Kidney (tissue), 14 donors: ENCODE measurements around the gene CCDC89. TPM values are rescaled to one million over a fixed set of nuclear protein-coding genes. Genes with fewer than 3 reads are reported as not detected.

Experiments used
- DNase-seq, 5 donors: peaks; one replicate each; pipeline ENCODE4 v3.0.0-alpha.2; 2013 to 2020
- FAIRE-seq: peaks from 2 replicates; lab custom pipeline; 2012; peaks lifted over from hg19 to GRCh38; lab: Jason Lieb, UNC
- H3K27ac ChIP-seq, 2 donors: one replicate each; pipeline ENCODE4 v1.7.0; 2013; ENCODE audit warnings: low read depth in 2 of 2, low read length in 2 of 2, inconsistent platforms in 1 of 2
- H3K27me3 ChIP-seq: one replicate; pipeline ENCODE4 v1.7.1; 2013; ENCODE audit warnings: low read length, inconsistent platforms; ENCODE audit not compliant: control insufficient read depth, insufficient read depth
- H3K36me3 ChIP-seq, 3 donors: one replicate each; pipeline versions ENCODE4 v1.7.0 to v1.7.1; 2013; ENCODE audit warnings: low read length in 3 of 3, control low read depth in 1 of 3, inconsistent platforms in 1 of 3; ENCODE audit not compliant: insufficient read depth in 3 of 3, control insufficient read depth in 2 of 3
- H3K4me1 ChIP-seq, 3 donors: one replicate each; pipeline versions ENCODE4 v1.7.0 to v1.7.1; 2013; ENCODE audit warnings: low read length in 3 of 3, inconsistent platforms in 1 of 3, low read depth in 1 of 3; ENCODE audit not compliant: control insufficient read depth in 2 of 3, insufficient read depth in 2 of 3
- H3K4me3 ChIP-seq, 3 donors: one replicate each; pipeline versions ENCODE4 v1.7.0 to v1.8.1; 2013; ENCODE audit warnings: low read length in 3 of 3, control low read depth in 1 of 3, inconsistent platforms in 1 of 3
- H3K9ac ChIP-seq, 3 donors: one replicate each; pipeline versions ENCODE4 v1.7.0 to v1.7.1; 2013; ENCODE audit warnings: low read length in 3 of 3, control low read depth in 1 of 3, inconsistent platforms in 1 of 3
- H3K9me3 ChIP-seq, 3 donors: one replicate each; pipeline versions ENCODE4 v1.7.0 to v1.7.1; 2013; ENCODE audit warnings: low read length in 3 of 3, control low read depth in 1 of 3, inconsistent platforms in 1 of 3; ENCODE audit not compliant: control insufficient read depth in 2 of 3, insufficient read depth in 1 of 3
- intact Hi-C: fragments of 100-400 bp; cut with DNase I; formaldehyde crosslinking; loops from one replicate; pipeline ENCODE4 v1.11.1; 2022
- polyA plus RNA-seq: library from polyadenylated mRNA; stranded (reverse); fragments of 350-450 nt; fragmentation: Illumina TruSeq; extraction: RNeasy Lipid Tissue Mini Kit (QIAGEN cat#74804); gene quantifications from one replicate; pipeline ENCODE4 v1.2.3, GENCODE V29; 2014; ENCODE audit warnings: low read depth, low replicate concordance; ENCODE audit not compliant: insufficient read depth
- total RNA-seq: library from RNA; stranded (reverse); fragmentation: NEBNext Ultra II Directional; extraction: Animal tissue kit (Norgen Biotek cat#: 25700); gene quantifications from one replicate; pipeline ENCODE4 v1.2.1, GENCODE V29; 2021
- TF ChIP-seq, protein P1 (sequence below): IDR thresholded peaks from 3 replicates; pipeline ENCODE4 v1.5.1; 2012; ENCODE audit warnings: mild to moderate bottlenecking, moderate library complexity, borderline replicate concordance; ENCODE audit not compliant: insufficient read depth; ENCODE audit errors: extremely low read depth
- donor health status: control.
- donor health status: control.
- donor health status: control.
- donor health status: control.
- donor health status: control.
- donor health status: DM: yes; HTN: yes; CAD: no.
- donor health status: Normal renal cell carcinoma (clear cell type).

The CCDC89 gene
- total and polyA plus RNA-seq, 2 donors from 2014 or later = 2.7 to 3.7 TPM

DNA sequence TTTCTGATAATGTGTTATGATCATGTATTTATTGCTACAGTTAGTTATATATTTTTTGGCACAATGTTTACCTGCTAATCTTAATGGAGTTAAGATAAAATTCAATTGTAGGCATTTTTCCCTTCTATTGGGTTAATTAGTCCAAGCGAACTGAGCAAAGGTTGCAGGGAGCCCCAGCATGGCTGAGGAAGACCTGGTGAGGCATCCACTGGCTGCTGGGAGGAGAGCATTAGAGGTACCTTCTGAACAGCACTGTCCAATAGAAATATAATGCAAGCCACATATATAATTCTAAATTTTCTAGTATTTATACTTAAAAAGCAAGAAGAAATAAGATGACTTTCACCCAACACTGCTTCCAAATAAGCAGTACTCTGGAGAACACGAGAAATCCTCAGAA lies 38.9 kb downstream of the CCDC89 start:
- DNase-seq = no peak
- Histone ChIP-seq H3K9me3 (no peaks in the 10 kb centered on the region), H3K27me3 (no peaks in the 10 kb centered on the region), H3K4me1 (peaks cover 0 to 9% (median 3%) of the 10 kb centered on the region in 3 donors), H3K4me3 (peak overlapping the region; percentile 97), H3K36me3 (peaks cover 0 to 3% (median 0%) of the 10 kb centered on the region in 3 donors), H3K9ac (peak overlapping the region in 2 of 3 donors; percentile 85 to 93), H3K27ac (peak overlapping the region; percentile 2 to 80)
- no peak for FAIRE-seq
- intact Hi-C loops = no loop called here
- TF ChIP-seq, protein P1, sequence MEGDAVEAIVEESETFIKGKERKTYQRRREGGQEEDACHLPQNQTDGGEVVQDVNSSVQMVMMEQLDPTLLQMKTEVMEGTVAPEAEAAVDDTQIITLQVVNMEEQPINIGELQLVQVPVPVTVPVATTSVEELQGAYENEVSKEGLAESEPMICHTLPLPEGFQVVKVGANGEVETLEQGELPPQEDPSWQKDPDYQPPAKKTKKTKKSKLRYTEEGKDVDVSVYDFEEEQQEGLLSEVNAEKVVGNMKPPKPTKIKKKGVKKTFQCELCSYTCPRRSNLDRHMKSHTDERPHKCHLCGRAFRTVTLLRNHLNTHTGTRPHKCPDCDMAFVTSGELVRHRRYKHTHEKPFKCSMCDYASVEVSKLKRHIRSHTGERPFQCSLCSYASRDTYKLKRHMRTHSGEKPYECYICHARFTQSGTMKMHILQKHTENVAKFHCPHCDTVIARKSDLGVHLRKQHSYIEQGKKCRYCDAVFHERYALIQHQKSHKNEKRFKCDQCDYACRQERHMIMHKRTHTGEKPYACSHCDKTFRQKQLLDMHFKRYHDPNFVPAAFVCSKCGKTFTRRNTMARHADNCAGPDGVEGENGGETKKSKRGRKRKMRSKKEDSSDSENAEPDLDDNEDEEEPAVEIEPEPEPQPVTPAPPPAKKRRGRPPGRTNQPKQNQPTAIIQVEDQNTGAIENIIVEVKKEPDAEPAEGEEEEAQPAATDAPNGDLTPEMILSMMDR = no peak

DNA sequence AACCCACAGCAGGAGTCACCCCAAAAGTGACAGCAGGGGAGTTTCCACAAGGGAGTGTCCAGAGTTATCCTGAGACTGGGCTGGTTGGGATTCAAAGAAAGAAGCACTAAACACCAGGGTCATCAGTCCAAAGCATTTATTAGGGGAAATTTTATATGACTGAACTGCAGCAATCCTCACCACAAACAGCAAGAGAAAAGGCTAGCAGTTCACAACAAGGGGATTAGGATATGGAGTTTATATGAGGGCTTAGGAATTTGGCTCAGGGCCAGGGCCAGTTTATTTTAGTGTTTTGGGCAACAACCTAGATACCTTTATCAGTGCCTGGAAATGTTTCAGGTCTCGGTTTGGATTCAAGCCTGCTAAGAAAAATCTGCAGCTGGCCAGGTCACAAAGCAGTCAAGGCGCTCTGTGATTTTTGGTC lies 42.8 kb downstream of the CCDC89 start:
- Histone ChIP-seq H3K27ac (no peak overlapping the region), H3K36me3 (no peaks in the 10 kb centered on the region), H3K27me3 (no peaks in the 10 kb centered on the region), H3K9me3 (no peaks in the 10 kb centered on the region), H3K4me3 (no peak overlapping the region), H3K9ac (no peak overlapping the region), H3K4me1 (peaks cover 0 to 4% (median 0%) of the 10 kb centered on the region in 3 donors)
- TF ChIP-seq, protein P1 = no peak
- DNase-seq (peak in 2 of 5 donors; percentile 20 to 49), FAIRE-seq (no peak)
- intact Hi-C loops = no loop called here

DNA sequence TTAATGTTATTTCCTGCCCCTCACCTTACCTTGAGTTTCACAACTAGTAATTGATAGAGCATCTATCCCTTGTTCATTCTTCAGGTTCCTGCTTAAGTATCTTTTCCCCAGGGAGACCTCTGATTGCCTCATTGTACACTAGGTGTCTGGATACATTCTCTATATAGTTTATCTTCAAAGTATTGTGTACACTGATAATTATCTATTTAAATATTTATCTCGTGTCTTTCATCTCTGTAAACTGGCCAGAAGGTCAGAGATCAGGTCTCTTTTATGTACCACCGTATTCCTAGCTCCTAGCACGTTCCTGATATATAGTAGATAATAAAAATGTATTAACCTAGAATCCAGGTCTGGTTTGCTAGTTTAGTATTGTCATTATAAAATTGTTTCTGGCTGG lies 51.2 kb downstream of the CCDC89 start:
- FAIRE-seq (no peak), DNase-seq (no peak)
- no peak overlapping the region for H3K9ac ChIP-seq
- H3K9me3 ChIP-seq = no peaks in the 10 kb centered on the region
- H3K27ac ChIP-seq = no peak overlapping the region
- peaks cover 5 to 8% (median 8%) of the 10 kb centered on the region in 3 donors for H3K36me3 ChIP-seq
- intact Hi-C loops = no loop called here
- TF ChIP-seq, protein P1 = no peak
- no peaks in the 10 kb centered on the region for H3K27me3 ChIP-seq
- H3K4me1 ChIP-seq = no peaks in the 10 kb centered on the region
- H3K4me3 ChIP-seq = no peak overlapping the region

Other genes starting within 250 kb of the CCDC89 start
- 7.2 TPM for gene DLG2, start 58.9 kb downstream of the CCDC89 start, total RNA-seq
- gene DLG2, start 58.9 kb downstream of the CCDC89 start, polyA plus RNA-seq = 2.9 TPM
- 51.5 TPM for gene TMEM126B, start 57.6 kb downstream of the CCDC89 start, total RNA-seq
- gene TMEM126B, start 57.6 kb downstream of the CCDC89 start, polyA plus RNA-seq = 54.7 TPM
- 20.3 TPM for gene TMEM126A, start 38.2 kb downstream of the CCDC89 start, total RNA-seq
- 63.8 TPM for gene TMEM126A, start 38.2 kb downstream of the CCDC89 start, polyA plus RNA-seq
- 44.7 TPM for gene CREBZF, start 21.1 kb downstream of the CCDC89 start, total RNA-seq
- gene CREBZF, start 21.1 kb downstream of the CCDC89 start, polyA plus RNA-seq = 15.2 TPM
- gene SYTL2, start 124.9 kb upstream of the CCDC89 start, total RNA-seq = 187 TPM
- 19.8 TPM for gene SYTL2, start 124.9 kb upstream of the CCDC89 start, polyA plus RNA-seq
- not detected for gene CCDC83, start 169.2 kb upstream of the CCDC89 start, total RNA-seq
- gene CCDC83, start 169.2 kb upstream of the CCDC89 start, polyA plus RNA-seq = not detected